Epidermal melanocyte (primary cell): Measurements from ENCODE around the gene REEP6.

ENCODE experiments used
- DNase-seq: peaks from one replicate; pipeline ENCODE4 v3.0.0; 2011; ENCODE audit warnings: low spot score; ENCODE audit not compliant: insufficient read length

Gene REEP6

DNA sequence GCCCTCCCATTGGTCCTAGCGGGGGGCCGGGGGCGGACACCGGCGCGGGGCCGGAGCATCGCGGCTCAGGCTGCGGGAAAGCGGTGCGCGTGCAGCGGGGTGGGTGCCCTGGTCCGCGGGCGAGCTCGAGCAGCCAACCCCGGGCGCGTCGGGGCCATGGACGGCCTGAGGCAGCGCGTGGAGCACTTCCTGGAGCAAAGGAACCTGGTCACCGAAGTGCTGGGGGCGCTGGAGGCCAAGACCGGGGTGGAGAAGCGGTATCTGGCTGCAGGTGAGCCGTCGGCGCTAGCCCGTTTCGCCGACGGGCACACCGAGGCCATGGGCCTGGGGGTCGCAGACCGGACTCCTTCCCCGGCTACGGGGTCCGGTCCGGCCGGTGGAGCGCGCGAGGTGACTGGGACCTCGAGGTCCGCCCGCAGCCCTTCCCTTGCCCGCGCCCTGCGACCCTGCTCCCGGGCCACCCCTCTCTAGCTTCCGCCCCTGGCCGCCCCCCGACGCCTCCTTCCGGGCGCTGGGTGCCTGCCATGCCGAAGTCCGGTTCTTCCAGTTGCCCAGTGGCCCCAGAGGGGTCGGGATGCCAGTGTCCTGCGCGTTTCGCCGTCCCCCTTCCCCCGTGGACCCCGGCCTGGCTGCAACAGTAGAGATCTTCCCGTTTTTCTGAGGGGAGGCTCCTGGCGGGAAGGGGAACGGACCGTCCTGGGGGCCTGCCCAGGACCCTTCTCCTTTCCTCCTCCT, at the start of gene REEP6:
Gene REEP6 (plus strand): TSS at position 68 of the 735 bp plus-strand sequence. CDS start 89 bp downstream, at position 157.
- DNase-seq = no peak

DNA sequence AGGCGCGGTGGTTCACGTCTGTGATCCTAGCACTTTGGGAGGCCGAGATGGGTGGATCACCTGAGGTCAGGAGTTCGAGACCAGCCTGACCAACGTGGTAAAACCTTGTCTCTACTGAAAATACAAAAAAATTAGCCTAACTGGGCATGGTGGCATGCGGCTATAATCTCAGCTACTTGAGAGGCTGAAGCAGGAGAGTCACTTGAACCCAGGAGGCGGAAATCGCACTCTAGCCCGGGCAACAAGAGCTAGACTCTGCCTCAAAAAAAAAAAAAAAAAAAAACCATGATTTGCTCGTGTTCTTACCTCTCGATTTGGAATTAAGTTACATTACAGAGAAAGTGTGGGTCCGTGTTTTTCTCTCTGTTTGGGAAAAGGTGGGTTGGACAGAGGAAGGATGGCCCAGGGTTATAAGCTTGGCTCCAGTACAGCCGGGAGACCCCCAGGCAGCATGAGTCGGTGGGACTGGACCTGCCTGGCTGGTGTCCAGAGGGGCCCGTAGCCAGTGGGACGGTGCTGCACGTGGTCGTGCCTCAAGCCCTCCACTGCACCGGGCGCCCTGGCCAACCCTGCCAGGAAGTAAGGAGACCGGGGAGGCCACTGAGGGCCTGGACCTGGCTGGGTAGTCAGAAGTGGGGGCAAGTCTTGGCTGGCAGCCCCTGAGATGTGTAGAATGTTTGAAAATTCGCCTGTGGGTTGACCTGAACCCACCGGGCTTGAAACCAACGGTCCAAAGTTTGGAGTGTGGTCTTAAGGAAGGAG, 49.1 kb upstream of the REEP6 start:
- DNase-seq = no peak

DNA sequence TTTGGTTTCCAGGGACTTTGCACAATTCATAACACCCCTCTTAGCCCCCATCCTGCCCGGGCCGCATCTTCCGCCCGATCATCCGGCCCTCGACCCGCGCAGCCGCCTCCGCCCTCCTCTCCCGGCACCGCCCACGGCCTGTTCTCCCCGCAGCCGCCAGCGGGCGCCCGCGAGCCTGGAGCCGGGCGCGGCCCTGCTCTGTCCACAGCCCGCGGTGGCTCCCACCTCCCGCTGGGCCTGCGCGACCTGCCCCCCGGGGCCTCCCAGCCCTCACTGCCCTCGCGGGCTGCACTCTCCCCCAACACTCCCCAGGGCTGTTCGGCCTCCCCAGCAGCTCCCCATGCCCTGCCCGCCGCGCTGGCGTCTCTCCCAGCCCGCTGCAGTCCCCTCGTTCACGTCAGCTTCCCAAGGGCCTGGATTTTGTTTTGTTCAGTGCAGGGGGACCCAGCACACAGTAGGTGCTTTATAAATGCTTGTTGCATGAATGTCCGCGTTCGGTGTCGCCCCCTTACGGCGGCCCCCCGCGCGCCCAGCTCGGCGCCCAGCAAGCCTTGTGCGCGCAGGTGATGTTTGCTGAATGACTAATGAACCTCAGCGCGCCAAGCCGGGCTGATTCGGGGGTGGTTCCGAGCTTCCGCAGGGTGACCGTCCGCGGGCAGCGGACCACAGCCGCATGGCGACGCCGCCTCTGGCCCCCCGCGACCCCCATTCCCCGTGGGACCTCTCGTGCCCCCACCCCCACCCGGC, 45.6 kb upstream of the REEP6 start:
- peak; percentile 92 for DNase-seq

- no peak for DNase-seq
Measured at GRCh38 chr19:1445932-1446712, 44.9 kb upstream of the REEP6 start.

- no peak for DNase-seq
Measured at GRCh38 chr19:1446713-1447481, 44.1 kb upstream of the REEP6 start.

- no peak for DNase-seq
Measured at GRCh38 chr19:1447504-1447903, 43.5 kb upstream of the REEP6 start.

- no peak for DNase-seq
Measured at GRCh38 chr19:1447944-1448343, 43.0 kb upstream of the REEP6 start.

- DNase-seq = peak; percentile 85
Measured at GRCh38 chr19:1449467-1450442, 41.2 kb upstream of the REEP6 start, which contains the start of gene APC2. Gene APC2, plus strand, starts transcription at chr19:1450121. Its CDS starts 2,881 bp downstream, at chr19:1453002.

DNA sequence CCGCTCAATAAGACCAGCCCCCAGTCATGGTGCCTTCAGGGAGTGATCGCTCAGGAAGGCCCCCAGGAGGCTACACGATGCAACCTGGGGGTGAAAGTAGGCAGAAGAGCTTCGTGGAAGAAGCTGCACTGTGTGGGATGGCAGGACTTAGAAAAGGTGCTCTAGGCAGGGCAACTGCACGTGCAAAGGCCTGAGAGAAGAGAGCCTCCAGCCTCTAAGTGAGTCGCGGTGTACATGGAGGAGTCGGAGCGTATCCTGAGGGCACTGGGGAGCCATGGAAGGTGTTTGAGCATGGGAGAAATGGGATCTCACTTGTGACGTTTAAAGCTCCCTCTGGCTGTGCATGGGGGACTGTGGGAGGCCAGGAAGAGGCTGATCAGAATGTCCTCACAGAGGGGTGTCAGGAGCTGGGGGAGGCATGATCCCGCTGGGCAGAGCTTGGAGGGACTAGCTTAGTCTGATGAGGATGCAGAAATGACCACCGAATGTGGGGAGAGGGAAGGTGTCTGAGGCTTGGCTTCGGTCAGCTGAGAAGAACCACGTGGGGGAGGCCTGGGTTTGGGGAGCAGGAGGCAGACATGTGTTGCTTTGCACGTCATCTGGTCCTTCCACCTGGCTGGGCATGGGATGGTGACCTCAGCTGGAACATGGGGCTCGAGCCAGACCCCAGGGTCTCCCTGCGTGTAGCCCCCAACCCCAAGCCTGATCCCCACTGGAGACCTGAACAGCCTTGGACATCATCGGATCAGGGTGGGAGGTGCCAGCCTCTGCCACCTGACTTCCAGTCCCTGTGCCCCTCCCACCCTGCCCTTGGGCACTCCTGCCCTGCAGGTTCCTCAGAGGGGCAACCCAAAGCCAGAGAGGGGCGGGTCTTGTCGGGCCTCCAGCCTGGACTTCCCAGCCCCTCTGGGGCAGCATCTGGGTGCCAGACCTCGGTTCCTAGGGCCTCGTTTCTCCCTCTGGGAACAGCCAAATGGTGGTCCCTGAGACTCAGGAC, 39.9 kb upstream of the REEP6 start:
- no peak for DNase-seq

- DNase-seq = no peak
Measured at GRCh38 chr19:1451916-1452801, 38.8 kb upstream of the REEP6 start.

DNA sequence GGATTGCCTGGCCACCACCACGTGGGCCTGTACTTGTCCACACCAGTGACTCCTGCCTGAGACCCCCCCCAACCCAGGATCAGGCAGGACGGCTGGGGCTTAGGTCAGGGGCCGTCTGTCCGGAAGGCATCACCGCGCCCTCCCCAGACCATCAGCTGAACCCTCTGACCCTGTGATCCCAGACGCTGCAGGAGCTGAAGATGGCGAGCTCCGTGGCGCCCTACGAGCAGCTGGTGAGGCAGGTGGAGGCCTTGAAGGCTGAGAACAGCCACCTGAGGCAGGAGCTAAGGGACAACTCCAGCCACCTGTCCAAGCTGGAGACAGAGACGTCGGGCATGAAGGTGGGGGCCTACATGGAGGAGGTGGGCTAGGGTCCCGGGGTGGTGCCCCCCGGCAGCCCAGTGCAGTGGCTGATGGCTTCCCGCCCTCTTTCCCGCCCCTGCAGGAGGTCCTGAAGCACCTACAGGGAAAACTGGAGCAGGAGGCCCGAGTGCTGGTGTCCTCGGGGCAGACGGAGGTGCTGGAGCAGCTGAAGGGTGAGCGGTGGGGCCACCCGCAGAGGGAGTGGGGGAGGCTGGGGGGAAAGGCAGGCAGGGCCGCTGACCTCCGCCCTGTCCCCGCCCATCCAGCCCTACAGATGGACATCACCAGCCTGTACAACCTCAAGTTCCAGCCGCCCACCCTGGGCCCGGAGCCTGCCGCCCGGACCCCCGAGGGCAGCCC, 38.0 kb upstream of the REEP6 start:
- no peak for DNase-seq

DNA sequence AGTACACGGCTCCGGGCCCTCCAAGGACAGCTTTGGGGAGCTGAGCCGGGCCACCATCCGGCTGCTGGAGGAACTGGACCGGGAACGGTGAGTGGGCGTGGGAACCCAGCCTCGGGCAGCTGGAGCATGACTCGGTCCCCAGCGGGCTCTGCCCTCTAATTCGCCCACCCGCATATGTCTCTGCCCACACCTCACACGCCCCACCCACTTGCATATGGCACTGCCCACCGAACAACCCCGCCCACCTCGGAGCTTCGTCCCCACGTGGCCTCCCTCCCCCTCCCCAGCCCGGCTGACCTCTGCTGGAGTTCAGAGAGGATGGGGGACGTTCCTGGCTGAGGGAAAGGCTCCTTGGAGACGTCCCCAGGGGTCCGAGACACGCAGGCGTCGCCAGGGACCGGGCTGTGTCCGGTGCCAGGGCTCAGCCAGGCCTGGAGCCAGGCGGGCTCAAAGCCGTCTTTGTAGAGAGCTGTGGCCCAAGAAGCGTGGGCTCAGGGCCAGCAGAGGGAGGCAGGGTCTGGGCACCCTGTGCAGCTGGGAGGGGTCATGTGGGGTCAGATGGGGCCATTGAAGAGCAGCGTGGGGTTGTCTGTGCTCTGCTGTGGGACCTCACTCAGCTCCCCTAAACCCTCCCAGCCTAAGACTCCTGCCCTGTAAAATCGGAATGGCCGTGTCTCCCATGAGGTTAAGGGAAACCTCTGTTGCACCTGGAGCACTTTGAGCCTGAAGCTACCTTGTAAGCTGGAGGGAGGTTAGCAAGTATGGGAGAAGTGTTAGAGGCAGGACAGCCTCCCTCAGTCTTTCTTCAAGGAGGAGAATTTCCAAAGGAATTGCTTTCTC, 37.2 kb upstream of the REEP6 start:
- DNase-seq = no peak

- DNase-seq = no peak
Measured at GRCh38 chr19:1455002-1455335, 36.0 kb upstream of the REEP6 start.

DNA sequence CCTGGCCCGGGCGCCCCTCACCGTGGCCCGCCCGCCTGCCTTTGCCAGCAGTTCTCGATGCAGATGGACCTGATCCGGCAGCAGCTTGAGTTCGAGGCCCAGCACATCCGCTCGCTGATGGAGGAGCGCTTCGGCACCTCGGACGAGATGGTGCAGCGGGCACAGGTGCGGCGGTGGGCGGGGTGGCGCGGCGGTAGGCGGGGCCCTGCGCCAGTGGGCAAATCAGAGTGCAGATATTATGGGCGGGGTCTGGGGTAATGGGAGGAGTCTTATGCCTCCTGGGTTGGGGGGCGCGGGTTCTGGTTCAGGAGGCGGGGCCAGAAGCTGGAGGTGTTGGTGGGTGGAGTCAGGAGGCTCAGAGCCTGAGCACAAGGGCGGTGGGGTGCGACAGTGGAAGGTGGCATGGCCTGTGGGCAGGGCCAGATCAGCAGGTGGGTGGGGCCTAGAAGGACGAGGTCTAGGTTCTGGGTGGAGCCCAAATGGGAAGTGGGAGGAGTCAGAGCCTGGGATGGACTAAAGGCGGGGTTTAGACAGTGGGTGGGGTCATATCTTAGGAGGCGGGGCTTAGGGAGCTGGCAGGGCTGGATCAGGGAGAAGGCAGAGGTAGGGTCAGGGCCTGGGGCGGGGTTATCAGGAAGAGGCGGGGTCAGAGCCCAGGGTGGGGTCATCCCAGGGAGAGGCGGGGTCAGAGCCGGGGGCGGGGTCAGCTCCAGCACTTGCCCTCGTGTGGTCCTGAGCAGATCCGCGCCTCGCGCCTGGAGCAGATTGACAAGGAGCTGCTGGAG, 35.5 kb upstream of the REEP6 start:
- DNase-seq = no peak
